Astrocyte (in vitro differentiated cells and primary cell): ENCODE results near the gene LYRM4. TPM values are rescaled to one million over a fixed set of nuclear protein-coding genes. Genes with fewer than 3 reads are reported as not detected.

Experiments used
- DNase-seq: peaks from one replicate; pipeline ENCODE4 v3.0.0-alpha.2; 2010; ENCODE audit warnings: low read depth
- FAIRE-seq: peaks from 2 replicates; lab custom pipeline; 2011; peaks lifted over from hg19 to GRCh38; lab: Jason Lieb, UNC
- H2AFZ ChIP-seq: 2 replicates; pipeline ENCODE4 v1.6.0; 2012; ENCODE audit warnings: low read depth, low read length, inconsistent platforms
- H3K27ac ChIP-seq: 2 replicates; pipeline ENCODE4 v1.5.1; 2011; ENCODE audit warnings: low read depth, low read length, inconsistent platforms
- H3K27me3 ChIP-seq: 2 replicates; pipeline ENCODE4 v1.6.0; 2011; ENCODE audit warnings: low read length, inconsistent platforms; ENCODE audit not compliant: insufficient read depth
- H3K36me3 ChIP-seq: 2 replicates; pipeline ENCODE4 v1.5.1; 2011; ENCODE audit warnings: low read length, inconsistent platforms; ENCODE audit not compliant: insufficient read depth
- H3K4me1 ChIP-seq: 2 replicates; pipeline ENCODE4 v1.5.1; 2011; ENCODE audit warnings: low read length, inconsistent platforms; ENCODE audit not compliant: insufficient read depth
- H3K4me2 ChIP-seq: 2 replicates; pipeline ENCODE4 v1.6.0; 2012; ENCODE audit warnings: low read length, inconsistent platforms
- H3K4me3 ChIP-seq: 2 replicates; pipeline ENCODE4 v1.5.1; 2011; ENCODE audit warnings: low read depth, mild to moderate bottlenecking, low read length, inconsistent platforms; ENCODE audit not compliant: insufficient read depth
- H3K79me2 ChIP-seq: 2 replicates; pipeline ENCODE4 v1.6.0; 2012; ENCODE audit warnings: mild to moderate bottlenecking, low read length, inconsistent platforms; ENCODE audit not compliant: insufficient read depth
- H3K9ac ChIP-seq: 2 replicates; pipeline ENCODE4 v1.6.0; 2012; ENCODE audit warnings: mild to moderate bottlenecking, low read length, inconsistent platforms
- H3K9me3 ChIP-seq: 2 replicates; pipeline ENCODE4 v1.5.1; 2012; ENCODE audit warnings: low read depth, mild to moderate bottlenecking, low read length, inconsistent platforms; ENCODE audit not compliant: insufficient read depth
- H4K20me1 ChIP-seq: 2 replicates; pipeline ENCODE4 v1.6.0; 2012; ENCODE audit warnings: low read length, inconsistent platforms; ENCODE audit not compliant: insufficient read depth
- H3K27ac Mint-ChIP-seq: one replicate; pipeline ENCODE4 v1.8.0; 2021; ENCODE audit warnings: mild to moderate bottlenecking, mixed read lengths; ENCODE audit not compliant: unreplicated experiment
- H3K27me3 Mint-ChIP-seq: one replicate; pipeline ENCODE4 v1.8.0; 2021; ENCODE audit warnings: low read depth, mixed read lengths; ENCODE audit not compliant: unreplicated experiment
- H3K36me3 Mint-ChIP-seq: one replicate; pipeline ENCODE4 v1.8.0; 2021; ENCODE audit warnings: low read depth, mixed read lengths; ENCODE audit not compliant: unreplicated experiment
- H3K4me1 Mint-ChIP-seq: one replicate; pipeline ENCODE4 v1.8.0; 2021; ENCODE audit warnings: low read depth, mixed read lengths; ENCODE audit not compliant: unreplicated experiment
- H3K4me3 Mint-ChIP-seq: one replicate; pipeline ENCODE4 v1.8.0; 2021; ENCODE audit warnings: mild to moderate bottlenecking, moderate library complexity, mixed read lengths; ENCODE audit not compliant: unreplicated experiment
- H3K9me3 Mint-ChIP-seq: one replicate; pipeline ENCODE4 v1.8.0; 2021; ENCODE audit warnings: mild to moderate bottlenecking, mixed read lengths; ENCODE audit not compliant: unreplicated experiment
- EZH2 ChIP-seq: IDR thresholded peaks from 2 replicates; pipeline ENCODE4 v1.6.1; 2012; ENCODE audit warnings: mild to moderate bottlenecking, low read length, inconsistent platforms; ENCODE audit not compliant: insufficient read depth
- total RNA-seq: library from RNA; stranded (reverse); gene quantifications from 2 replicates; pipeline ENCODE4 v1.2.1, GENCODE V29; 2021
- TF ChIP-seq, protein P1 (sequence below): IDR thresholded peaks from 2 replicates; pipeline ENCODE4 v1.5.1; 2011; ENCODE audit warnings: low read depth, mild to moderate bottlenecking, inconsistent platforms, low read length, moderate library complexity; ENCODE audit not compliant: insufficient read depth

The LYRM4 gene
- total RNA-seq, 1 donor from 2014 or later: 39.1 TPM

DNA sequence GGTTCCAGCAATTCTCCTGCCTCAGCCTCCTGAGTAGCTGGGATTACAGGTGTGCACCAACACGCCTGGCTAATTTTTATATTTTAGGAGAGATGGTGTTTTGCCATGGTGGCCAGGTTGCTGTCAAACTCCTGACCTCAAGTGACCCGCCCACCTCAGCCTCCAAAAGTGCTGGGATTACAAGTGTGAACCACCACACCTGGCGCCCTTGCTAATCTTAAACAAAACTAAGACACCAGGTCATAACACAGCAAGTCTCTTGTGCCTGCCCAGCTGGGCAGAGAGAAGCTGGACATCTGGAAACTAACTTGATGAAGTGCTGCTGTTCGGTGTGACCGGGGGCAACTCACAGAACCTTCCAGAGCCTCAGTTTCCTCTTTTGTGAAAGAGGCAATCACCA lies 107.6 kb downstream of the LYRM4 start:
- H3K27ac Mint-ChIP-seq: no peak overlapping the region
- no peaks in the 10 kb centered on the region for H3K27me3 Mint-ChIP-seq
- H3K4me1 Mint-ChIP-seq: peaks cover 22% of the 10 kb centered on the region
- no peak overlapping the region for H3K9ac ChIP-seq
- H3K27ac ChIP-seq: no peak overlapping the region
- H3K9me3 ChIP-seq: no peaks in the 10 kb centered on the region
- no peaks in the 10 kb centered on the region for H4K20me1 ChIP-seq
- TF ChIP-seq EZH2: no peak
- TF ChIP-seq, protein P1, sequence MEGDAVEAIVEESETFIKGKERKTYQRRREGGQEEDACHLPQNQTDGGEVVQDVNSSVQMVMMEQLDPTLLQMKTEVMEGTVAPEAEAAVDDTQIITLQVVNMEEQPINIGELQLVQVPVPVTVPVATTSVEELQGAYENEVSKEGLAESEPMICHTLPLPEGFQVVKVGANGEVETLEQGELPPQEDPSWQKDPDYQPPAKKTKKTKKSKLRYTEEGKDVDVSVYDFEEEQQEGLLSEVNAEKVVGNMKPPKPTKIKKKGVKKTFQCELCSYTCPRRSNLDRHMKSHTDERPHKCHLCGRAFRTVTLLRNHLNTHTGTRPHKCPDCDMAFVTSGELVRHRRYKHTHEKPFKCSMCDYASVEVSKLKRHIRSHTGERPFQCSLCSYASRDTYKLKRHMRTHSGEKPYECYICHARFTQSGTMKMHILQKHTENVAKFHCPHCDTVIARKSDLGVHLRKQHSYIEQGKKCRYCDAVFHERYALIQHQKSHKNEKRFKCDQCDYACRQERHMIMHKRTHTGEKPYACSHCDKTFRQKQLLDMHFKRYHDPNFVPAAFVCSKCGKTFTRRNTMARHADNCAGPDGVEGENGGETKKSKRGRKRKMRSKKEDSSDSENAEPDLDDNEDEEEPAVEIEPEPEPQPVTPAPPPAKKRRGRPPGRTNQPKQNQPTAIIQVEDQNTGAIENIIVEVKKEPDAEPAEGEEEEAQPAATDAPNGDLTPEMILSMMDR: no peak
- H3K36me3 Mint-ChIP-seq: no peaks in the 10 kb centered on the region
- no peak overlapping the region for H3K4me3 ChIP-seq
- DNase-seq: no peak
- no peak overlapping the region for H3K4me3 Mint-ChIP-seq
- H3K9me3 Mint-ChIP-seq: no peaks in the 10 kb centered on the region
- FAIRE-seq: no peak
- H3K4me2 ChIP-seq: no peak overlapping the region
- no peaks in the 10 kb centered on the region for H3K36me3 ChIP-seq
- H3K27me3 ChIP-seq: no peaks in the 10 kb centered on the region
- no peaks in the 10 kb centered on the region for H3K79me2 ChIP-seq
- peaks cover 17% of the 10 kb centered on the region for H3K4me1 ChIP-seq
- H2AFZ ChIP-seq: no peak overlapping the region

DNA sequence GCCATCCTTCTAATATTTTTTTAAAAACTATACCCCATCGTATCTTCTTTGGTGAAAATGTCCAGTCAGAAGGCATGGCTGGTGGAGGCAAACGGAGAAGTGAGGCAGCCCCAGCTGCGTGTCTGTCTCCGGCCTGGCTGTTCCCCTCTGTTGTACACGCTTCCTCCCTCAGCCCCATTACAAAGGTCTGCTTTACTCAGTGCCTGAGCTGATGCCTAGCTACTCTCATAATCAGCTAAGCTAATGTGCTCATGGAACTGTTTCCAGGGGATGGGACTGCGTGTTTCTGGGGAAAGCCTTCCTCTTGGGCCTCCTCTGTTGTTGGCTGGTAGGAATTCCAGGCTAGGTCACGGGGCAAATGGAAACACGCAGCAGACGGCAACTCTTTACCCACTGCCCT lies 108.3 kb downstream of the LYRM4 start:
- peak overlapping the region; percentile 91 for H3K27ac ChIP-seq
- peak overlapping the region; percentile 76 for H3K9ac ChIP-seq
- H3K4me3 ChIP-seq: peak overlapping the region; percentile 35
- H3K27ac Mint-ChIP-seq: no peak overlapping the region
- H3K36me3 ChIP-seq: no peaks in the 10 kb centered on the region
- no peak overlapping the region for H3K4me3 Mint-ChIP-seq
- peak overlapping the region; percentile 68 for H2AFZ ChIP-seq
- no peaks in the 10 kb centered on the region for H3K27me3 ChIP-seq
- H3K36me3 Mint-ChIP-seq: no peaks in the 10 kb centered on the region
- no peak for FAIRE-seq
- peaks cover 17% of the 10 kb centered on the region for H3K4me1 ChIP-seq
- H3K4me1 Mint-ChIP-seq: peaks cover 22% of the 10 kb centered on the region
- H3K9me3 ChIP-seq: no peaks in the 10 kb centered on the region
- H3K9me3 Mint-ChIP-seq: no peaks in the 10 kb centered on the region
- no peaks in the 10 kb centered on the region for H4K20me1 ChIP-seq
- no peaks in the 10 kb centered on the region for H3K79me2 ChIP-seq
- TF ChIP-seq EZH2: no peak
- TF ChIP-seq, protein P1: no peak
- H3K27me3 Mint-ChIP-seq: no peaks in the 10 kb centered on the region
- peak overlapping the region; percentile 83 for H3K4me2 ChIP-seq
- DNase-seq: peak; percentile 30

DNA sequence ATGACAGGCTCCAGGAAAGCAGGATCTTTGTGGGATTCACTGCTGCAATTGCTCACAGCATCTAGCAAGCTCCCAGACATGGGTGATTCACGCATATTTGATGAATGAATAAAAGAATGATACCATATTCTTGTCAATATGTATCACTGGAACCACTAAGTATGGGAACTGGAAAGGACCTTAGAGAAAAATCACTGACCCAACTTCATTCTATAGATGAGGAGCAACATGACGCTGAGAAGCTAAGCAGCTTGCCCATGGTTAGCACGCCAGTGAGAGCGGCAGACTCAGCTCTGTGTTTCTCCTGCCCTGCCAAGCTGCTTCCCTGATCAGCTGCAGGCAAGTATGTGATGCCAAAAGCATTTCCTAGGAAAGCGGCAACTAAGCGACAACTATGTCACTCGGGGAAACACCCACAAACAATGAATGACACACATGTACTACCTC lies 108.8 kb downstream of the LYRM4 start:
- Histone ChIP-seq H2AFZ (peak overlapping the region; percentile 68), H4K20me1 (no peaks in the 10 kb centered on the region), H3K4me3 (peak overlapping the region; percentile 35), H3K4me2 (peak overlapping the region; percentile 83), H3K9me3 (no peaks in the 10 kb centered on the region), H3K9ac (peak overlapping the region; percentile 76), H3K27me3 (no peaks in the 10 kb centered on the region), H3K4me1 (peaks cover 17% of the 10 kb centered on the region), H3K27ac (peak overlapping the region; percentile 91), H3K36me3 (no peaks in the 10 kb centered on the region), H3K79me2 (no peaks in the 10 kb centered on the region)
- no peak for TF ChIP-seq EZH2
- TF ChIP-seq, protein P1: no peak
- Mint-ChIP-seq H3K27ac (peak overlapping the region; percentile 42), H3K4me1 (peaks cover 22% of the 10 kb centered on the region), H3K4me3 (no peak overlapping the region), H3K9me3 (no peaks in the 10 kb centered on the region), H3K36me3 (no peaks in the 10 kb centered on the region), H3K27me3 (no peaks in the 10 kb centered on the region)
- FAIRE-seq: peak; percentile 64
- peak; percentile 87 for DNase-seq
